ENCODE results near the gene RAB5A. TPM values are rescaled to one million over a fixed set of nuclear protein-coding genes. Genes with fewer than 3 reads are reported as not detected.
"Not testable (repeated sequence)": the region's sequence is repeated elsewhere in the genome, so short reads cannot be mapped to it uniquely, and the experiment has no call there.

RAB5A gene
- polyA plus RNA-seq, 4 donors, result 27.6 to 55.7 (median 41.4) TPM

GRCh38 chr3:19957354-19957753 lies 10.5 kb downstream of the RAB5A start:
- H3K27me3 ChIP-seq (ENCODE audit: control insufficient read depth in 3 of 3, insufficient read depth in 3 of 3, low read length in 3 of 3); DNase-seq; FAIRE-seq; H3K4me3 ChIP-seq (ENCODE audit: low read depth in 1 of 3, low read length in 3 of 3); H3K9me3 ChIP-seq (ENCODE audit: control insufficient read depth in 2 of 2, insufficient read depth in 1 of 2, low read depth in 1 of 2, low read length in 1 of 2); H3K27ac ChIP-seq (ENCODE audit: low read depth in 1 of 3, low read length in 2 of 3); H3K4me1 ChIP-seq (ENCODE audit: control insufficient read depth in 3 of 3, insufficient read depth in 2 of 3, low read depth in 1 of 3, low read length in 2 of 3): not testable (repeated sequence)
- 86 to 91% (median 90%) methylated on average over 9 of the region's 9 CpGs for WGBS, 3 donors
- peaks cover 0 to 37% (median 7%) of the 10 kb centered on the region in 3 donors for H3K36me3 ChIP-seq (ENCODE audit: control insufficient read depth in 3 of 3, insufficient read depth in 2 of 3, low read depth in 1 of 3, low read length in 3 of 3)

GRCh38 chr3:19959505-19959904 lies 12.6 kb downstream of the RAB5A start:
- Histone ChIP-seq H3K4me3 (ENCODE audit: low read depth in 1 of 3, low read length in 3 of 3) (no peak overlapping the region), H3K36me3 (ENCODE audit: control insufficient read depth in 3 of 3, insufficient read depth in 2 of 3, low read depth in 1 of 3, low read length in 3 of 3) (peaks cover 0 to 37% (median 6%) of the 10 kb centered on the region in 3 donors), H3K27me3 (ENCODE audit: control insufficient read depth in 3 of 3, insufficient read depth in 3 of 3, low read length in 3 of 3) (no peaks in the 10 kb centered on the region), H3K27ac (ENCODE audit: low read depth in 1 of 3, low read length in 2 of 3) (no peak overlapping the region), H3K4me1 (ENCODE audit: control insufficient read depth in 3 of 3, insufficient read depth in 2 of 3, low read depth in 1 of 3, low read length in 2 of 3) (no peaks in the 10 kb centered on the region), H3K9me3 (ENCODE audit: control insufficient read depth in 2 of 2, insufficient read depth in 1 of 2, low read depth in 1 of 2, low read length in 1 of 2) (no peaks in the 10 kb centered on the region)
- FAIRE-seq (no peak), DNase-seq (no peak)
- WGBS, 3 donors, result 72 to 74% (median 73%) methylated on average over 4 of the region's 4 CpGs

- Histone ChIP-seq H3K4me1 (ENCODE audit: control insufficient read depth in 3 of 3, insufficient read depth in 2 of 3, low read depth in 1 of 3, low read length in 2 of 3) (no peaks in the 10 kb centered on the region), H3K4me3 (ENCODE audit: low read depth in 1 of 3, low read length in 3 of 3) (no peak overlapping the region), H3K27ac (ENCODE audit: low read depth in 1 of 3, low read length in 2 of 3) (no peak overlapping the region), H3K36me3 (ENCODE audit: control insufficient read depth in 3 of 3, insufficient read depth in 2 of 3, low read depth in 1 of 3, low read length in 3 of 3) (peaks cover 0 to 40% (median 4%) of the 10 kb centered on the region in 3 donors), H3K9me3 (ENCODE audit: control insufficient read depth in 2 of 2, insufficient read depth in 1 of 2, low read depth in 1 of 2, low read length in 1 of 2) (no peaks in the 10 kb centered on the region), H3K27me3 (ENCODE audit: control insufficient read depth in 3 of 3, insufficient read depth in 3 of 3, low read length in 3 of 3) (no peaks in the 10 kb centered on the region)
- 72 to 85% (median 73%) methylated on average over 4 of the region's 4 CpGs for WGBS, 3 donors
- DNase-seq (no peak), FAIRE-seq (no peak)
Observed at GRCh38 chr3:19960696-19961095, 13.8 kb downstream of the RAB5A start.

- H3K4me1 ChIP-seq (ENCODE audit: control insufficient read depth in 3 of 3, insufficient read depth in 2 of 3, low read depth in 1 of 3, low read length in 2 of 3), result no peaks in the 10 kb centered on the region
- WGBS, 3 donors, result 82 to 94% (median 89%) methylated on average over 4 of the region's 4 CpGs
Observed at GRCh38 chr3:19961960-19962359, 15.1 kb downstream of the RAB5A start.

GRCh38 chr3:19967208-19967607 lies 20.3 kb downstream of the RAB5A start:
- Histone ChIP-seq H3K36me3 (ENCODE audit: control insufficient read depth in 3 of 3, insufficient read depth in 2 of 3, low read depth in 1 of 3, low read length in 3 of 3) (peaks cover 0 to 34% (median 0%) of the 10 kb centered on the region in 3 donors), H3K4me3 (ENCODE audit: low read depth in 1 of 3, low read length in 3 of 3) (no peak overlapping the region), H3K27me3 (ENCODE audit: control insufficient read depth in 3 of 3, insufficient read depth in 3 of 3, low read length in 3 of 3) (no peaks in the 10 kb centered on the region), H3K27ac (ENCODE audit: low read depth in 1 of 3, low read length in 2 of 3) (no peak overlapping the region), H3K9me3 (ENCODE audit: control insufficient read depth in 2 of 2, insufficient read depth in 1 of 2, low read depth in 1 of 2, low read length in 1 of 2) (no peaks in the 10 kb centered on the region), H3K4me1 (ENCODE audit: control insufficient read depth in 3 of 3, insufficient read depth in 2 of 3, low read depth in 1 of 3, low read length in 2 of 3) (no peaks in the 10 kb centered on the region)
- FAIRE-seq, result no peak
- 83 to 94% (median 86%) methylated on average over 6 of the region's 6 CpGs for WGBS, 3 donors
- no peak for DNase-seq

More at GRCh38 chr3:19961960-19962359, 15.1 kb downstream of the RAB5A start:
- Histone ChIP-seq H3K27ac (ENCODE audit: low read depth in 1 of 3, low read length in 2 of 3) (no peak overlapping the region), H3K4me3 (ENCODE audit: low read depth in 1 of 3, low read length in 3 of 3) (no peak overlapping the region), H3K9me3 (ENCODE audit: control insufficient read depth in 2 of 2, insufficient read depth in 1 of 2, low read depth in 1 of 2, low read length in 1 of 2) (no peaks in the 10 kb centered on the region), H3K27me3 (ENCODE audit: control insufficient read depth in 3 of 3, insufficient read depth in 3 of 3, low read length in 3 of 3) (no peaks in the 10 kb centered on the region), H3K36me3 (ENCODE audit: control insufficient read depth in 3 of 3, insufficient read depth in 2 of 3, low read depth in 1 of 3, low read length in 3 of 3) (peaks cover 0 to 34% (median 4%) of the 10 kb centered on the region in 3 donors)
- FAIRE-seq (no peak), DNase-seq (peak in 1 of 2 donors; percentile 24)

GRCh38 chr3:19967812-19968211 lies 20.9 kb downstream of the RAB5A start:
- DNase-seq, result no peak
- no peaks in the 10 kb centered on the region for H3K4me1 ChIP-seq (ENCODE audit: control insufficient read depth in 3 of 3, insufficient read depth in 2 of 3, low read depth in 1 of 3, low read length in 2 of 3)
- H3K27ac ChIP-seq (ENCODE audit: low read depth in 1 of 3, low read length in 2 of 3), result no peak overlapping the region
- H3K36me3 ChIP-seq (ENCODE audit: control insufficient read depth in 3 of 3, insufficient read depth in 2 of 3, low read depth in 1 of 3, low read length in 3 of 3), result peaks cover 0 to 29% (median 0%) of the 10 kb centered on the region in 3 donors
- no peaks in the 10 kb centered on the region for H3K27me3 ChIP-seq (ENCODE audit: control insufficient read depth in 3 of 3, insufficient read depth in 3 of 3, low read length in 3 of 3)
- 88 to 94% (median 89%) methylated on average over 4 of the region's 4 CpGs for WGBS, 3 donors
- no peaks in the 10 kb centered on the region for H3K9me3 ChIP-seq (ENCODE audit: control insufficient read depth in 2 of 2, insufficient read depth in 1 of 2, low read depth in 1 of 2, low read length in 1 of 2)
- no peak overlapping the region for H3K4me3 ChIP-seq (ENCODE audit: low read depth in 1 of 3, low read length in 3 of 3)
- FAIRE-seq, result no peak

- FAIRE-seq (no peak), DNase-seq (no peak)
- Histone ChIP-seq H3K4me1 (ENCODE audit: control insufficient read depth in 3 of 3, insufficient read depth in 2 of 3, low read depth in 1 of 3, low read length in 2 of 3) (no peaks in the 10 kb centered on the region), H3K4me3 (ENCODE audit: low read depth in 1 of 3, low read length in 3 of 3) (no peak overlapping the region), H3K36me3 (ENCODE audit: control insufficient read depth in 3 of 3, insufficient read depth in 2 of 3, low read depth in 1 of 3, low read length in 3 of 3) (peaks cover 2 to 28% (median 6%) of the 10 kb centered on the region in 3 donors), H3K27ac (ENCODE audit: low read depth in 1 of 3, low read length in 2 of 3) (no peak overlapping the region), H3K27me3 (ENCODE audit: control insufficient read depth in 3 of 3, insufficient read depth in 3 of 3, low read length in 3 of 3) (no peaks in the 10 kb centered on the region), H3K9me3 (ENCODE audit: control insufficient read depth in 2 of 2, insufficient read depth in 1 of 2, low read depth in 1 of 2, low read length in 1 of 2) (no peaks in the 10 kb centered on the region)
- 84 to 91% (median 90%) methylated on average over 8 of the region's 8 CpGs for WGBS, 3 donors
Observed at GRCh38 chr3:19970327-19970726, 23.4 kb downstream of the RAB5A start.

- no peaks in the 10 kb centered on the region for H3K9me3 ChIP-seq (ENCODE audit: control insufficient read depth in 2 of 2, insufficient read depth in 1 of 2, low read depth in 1 of 2, low read length in 1 of 2)
- 50 to 54% (median 54%) methylated on average over 3 of the region's 3 CpGs for WGBS, 3 donors
- H3K27me3 ChIP-seq (ENCODE audit: control insufficient read depth in 3 of 3, insufficient read depth in 3 of 3, low read length in 3 of 3), result no peaks in the 10 kb centered on the region
- DNase-seq (no peak), FAIRE-seq (no peak)
- peaks cover 6 to 30% (median 6%) of the 10 kb centered on the region in 3 donors for H3K36me3 ChIP-seq (ENCODE audit: control insufficient read depth in 3 of 3, insufficient read depth in 2 of 3, low read depth in 1 of 3, low read length in 3 of 3)
- H3K27ac ChIP-seq (ENCODE audit: low read depth in 1 of 3, low read length in 2 of 3), result no peak overlapping the region
- H3K4me3 ChIP-seq (ENCODE audit: low read depth in 1 of 3, low read length in 3 of 3), result no peak overlapping the region
- no peaks in the 10 kb centered on the region for H3K4me1 ChIP-seq (ENCODE audit: control insufficient read depth in 3 of 3, insufficient read depth in 2 of 3, low read depth in 1 of 3, low read length in 2 of 3)
Observed at GRCh38 chr3:19972054-19972453, 25.2 kb downstream of the RAB5A start.

GRCh38 chr3:19988904-19989303 lies 42.0 kb downstream of the RAB5A start:
- not testable (repeated sequence) for H3K27ac ChIP-seq (ENCODE audit: low read depth in 1 of 3, low read length in 2 of 3); H3K27me3 ChIP-seq (ENCODE audit: control insufficient read depth in 3 of 3, insufficient read depth in 3 of 3, low read length in 3 of 3); H3K4me3 ChIP-seq (ENCODE audit: low read depth in 1 of 3, low read length in 3 of 3); H3K9me3 ChIP-seq (ENCODE audit: control insufficient read depth in 2 of 2, insufficient read depth in 1 of 2, low read depth in 1 of 2, low read length in 1 of 2); FAIRE-seq; H3K4me1 ChIP-seq (ENCODE audit: control insufficient read depth in 3 of 3, insufficient read depth in 2 of 3, low read depth in 1 of 3, low read length in 2 of 3); H3K36me3 ChIP-seq (ENCODE audit: control insufficient read depth in 3 of 3, insufficient read depth in 2 of 3, low read depth in 1 of 3, low read length in 3 of 3); DNase-seq
- 96 to 99% (median 98%) methylated on average over 8 of the region's 8 CpGs for WGBS, 3 donors
